Measurements from ENCODE around the gene SLC25A53.
"Not testable (repeated sequence)": the region's sequence is repeated elsewhere in the genome, so short reads cannot be mapped to it uniquely, and the experiment has no call there.

SLC25A53 gene

GRCh38 chrX:104075778-104076445, 80.9 kb downstream of the SLC25A53 start, which contains the start of gene TMSB15C:
TMSB15C (minus strand) TSS chrX:104076236.
- DNase-seq (ENCODE audit: low read depth), result not testable (repeated sequence)

GRCh38 chrX:104062636-104063035, 94.2 kb downstream of the SLC25A53 start:
- not testable (repeated sequence) for DNase-seq (ENCODE audit: low read depth)

- DNase-seq (ENCODE audit: low read depth), result not testable (repeated sequence)
These were observed 101.9 kb downstream of the SLC25A53 start for GRCh38 chrX:104054956-104055355.

Measured in stimulated activated CD4-positive, alpha-beta T cell treated with anti-CD3 and anti-CD28 coated beads, Interleukin-2, amount 100 ng/mL, for 4 hours (primary cell).